Activated CD8-positive, alpha-beta memory T cell treated with anti-CD3 and anti-CD28 coated beads, Interleukin-2, amount 50 U/mL, for 1 hour (primary cell): ENCODE measurements around the gene PRR4.

ENCODE experiments used
- DNase-seq: peaks from one replicate; pipeline ENCODE4 v3.0.0-alpha.2; 2020; ENCODE audit errors: extremely low read depth

Gene PRR4

DNA sequence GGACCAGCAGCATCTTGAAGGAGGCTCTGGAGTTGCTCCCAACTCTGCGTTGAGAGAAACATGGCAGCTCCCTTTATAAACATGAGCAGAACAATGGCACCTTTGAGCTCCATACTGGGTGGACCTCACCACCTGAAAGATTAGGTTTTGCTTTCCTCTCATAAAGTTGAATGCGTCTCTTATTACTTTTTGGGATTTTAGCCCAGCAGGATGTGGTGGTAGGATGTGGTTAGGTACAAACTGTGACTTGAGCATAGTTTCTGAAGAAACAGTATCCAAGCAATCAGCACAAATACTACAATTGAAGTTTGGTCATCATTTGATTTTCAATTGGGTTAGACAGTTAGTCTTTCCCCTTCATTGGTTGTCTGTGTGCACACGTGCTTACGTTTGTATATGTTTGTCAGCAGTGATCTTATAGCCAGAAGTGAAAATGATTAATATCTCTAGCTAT, at the start of gene PRR4:
PRR4 (minus strand) TSS at position 51 of the 454 bp plus-strand sequence; CDS start at position 13, 38 bp downstream.
- no peak for DNase-seq

DNA sequence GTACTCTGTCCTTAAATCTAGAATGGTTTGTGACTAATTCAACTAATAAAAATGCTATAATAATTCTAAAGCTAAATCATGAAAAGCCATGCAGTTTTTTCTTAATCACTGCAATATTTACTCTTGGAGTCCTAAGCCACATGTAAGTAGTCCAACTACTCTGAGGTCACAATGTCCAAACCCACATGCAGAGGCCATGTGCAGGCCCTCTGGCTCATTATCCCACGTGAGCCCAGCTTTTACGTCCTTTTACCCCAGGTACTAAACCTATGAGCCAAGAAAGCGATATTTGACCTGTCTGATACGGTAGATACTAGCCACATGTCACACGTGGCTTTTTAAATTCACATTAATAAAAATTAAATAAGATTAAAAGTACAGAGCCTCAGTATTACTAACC, 47.6 kb upstream of the PRR4 start:
- no peak for DNase-seq

DNA sequence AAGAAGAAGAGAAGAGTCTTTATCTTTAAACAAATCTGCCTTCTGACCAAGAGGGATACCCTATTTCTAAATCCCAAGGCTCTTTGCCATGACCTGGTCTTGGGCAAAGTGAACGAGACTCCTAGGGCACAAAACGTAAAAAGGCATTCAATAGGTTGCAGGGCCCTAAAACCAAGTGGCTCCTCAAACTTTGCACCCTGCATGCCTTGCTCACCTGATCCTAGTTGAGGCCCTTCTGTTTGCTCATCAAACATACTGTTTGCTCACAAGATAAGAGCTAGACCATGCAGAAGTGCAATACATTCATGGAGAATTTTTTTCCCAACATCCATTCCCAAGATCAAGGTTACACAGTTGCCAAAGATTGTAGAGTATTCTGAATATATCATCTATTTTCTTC, 42.7 kb upstream of the PRR4 start:
- no peak for DNase-seq

DNA sequence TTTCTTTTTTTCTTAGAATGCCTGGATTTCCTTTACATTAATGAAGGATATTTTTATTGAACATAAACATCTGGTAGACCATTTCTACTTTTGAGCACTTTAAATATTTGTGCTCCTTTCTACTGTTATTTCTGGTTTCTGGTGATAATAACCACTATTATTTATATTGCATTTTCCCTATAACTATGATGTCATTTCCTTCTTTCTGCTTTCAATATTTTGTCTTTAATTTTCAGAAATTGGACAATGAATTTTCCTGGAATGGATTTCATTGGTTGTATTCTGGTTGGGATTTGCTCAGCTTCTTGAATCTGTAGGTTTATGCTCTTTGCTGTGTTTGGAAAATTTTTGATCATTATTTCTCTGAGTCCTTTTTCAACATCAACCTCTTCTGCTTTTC, 40.0 kb upstream of the PRR4 start:
- no peak for DNase-seq

GRCh38 chr12:10884086-10884725, 34.9 kb upstream of the PRR4 start, which contains the start of gene PRH1:
PRH1 (minus strand) TSS chr12:10884255; CDS start chr12:10884217, 38 bp downstream.
- no peak for DNase-seq

GRCh38 chr12:10873378-10873777, 24.1 kb upstream of the PRR4 start:
- no peak for DNase-seq

- no peak for DNase-seq
Measured at GRCh38 chr12:10867381-10867780, 18.1 kb upstream of the PRR4 start.

GRCh38 chr12:10863512-10864218, 14.4 kb upstream of the PRR4 start:
- no peak for DNase-seq

DNA sequence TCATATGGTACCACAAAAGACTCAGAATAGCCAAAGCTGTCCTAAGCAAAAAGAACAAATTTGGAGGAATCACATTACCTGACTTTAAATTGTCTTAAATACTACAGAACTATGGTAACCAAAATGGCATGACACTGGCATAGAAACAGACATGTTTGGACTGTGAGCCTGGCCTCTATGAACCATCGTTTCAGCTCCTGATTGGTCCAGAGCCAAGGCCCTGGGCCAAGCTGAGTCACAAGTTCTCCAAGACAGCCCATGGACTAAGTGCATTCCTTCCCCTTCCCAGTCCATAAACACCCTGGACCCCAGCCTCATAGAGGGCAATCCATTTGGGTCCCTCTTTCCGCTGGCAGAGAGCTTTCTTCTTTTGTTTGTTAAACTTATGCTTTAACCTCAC, 12.1 kb upstream of the PRR4 start:
- DNase-seq: no peak

DNA sequence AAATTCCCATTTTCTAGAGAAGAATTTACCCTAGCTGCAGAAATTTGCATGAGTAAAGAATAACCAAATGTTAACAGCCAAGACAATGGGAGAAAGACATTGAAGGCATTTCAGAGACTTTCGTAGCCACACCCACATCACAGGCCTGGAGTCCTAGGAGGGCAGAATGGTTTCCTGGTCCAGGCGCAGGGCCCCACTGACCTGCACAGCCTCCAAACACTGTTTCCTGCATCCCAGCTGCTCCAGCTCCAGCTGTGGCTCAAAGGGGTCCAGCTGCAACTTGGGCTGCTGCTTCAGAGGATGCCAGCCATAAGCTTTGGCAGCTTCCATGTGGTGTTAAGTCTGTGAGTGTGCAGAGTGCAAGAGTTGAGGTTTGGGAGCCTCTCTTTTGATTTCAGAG, 6.5 kb upstream of the PRR4 start:
- no peak for DNase-seq

DNA sequence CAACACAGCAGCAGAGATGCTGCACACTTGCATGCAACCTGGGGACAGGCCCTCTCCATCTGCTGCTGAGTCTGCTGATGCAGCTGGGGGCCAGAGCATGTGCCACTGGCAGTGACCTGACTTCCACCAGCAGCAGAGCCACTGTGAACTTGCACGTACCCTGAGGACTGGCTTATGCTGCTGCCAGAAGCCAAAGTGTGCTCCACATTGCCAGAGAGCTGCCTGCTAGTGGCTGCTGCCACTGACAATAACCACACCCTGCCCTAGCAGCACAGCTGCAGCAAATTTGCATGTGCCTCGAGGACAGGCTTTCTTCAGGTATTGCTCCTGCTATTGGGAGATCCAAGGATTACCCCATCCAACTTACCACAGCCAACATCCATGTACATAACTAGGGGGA, 4.5 kb upstream of the PRR4 start:
- no peak for DNase-seq

- no peak for DNase-seq
Measured at GRCh38 chr12:10851243-10851858, 2.1 kb upstream of the PRR4 start.

DNA sequence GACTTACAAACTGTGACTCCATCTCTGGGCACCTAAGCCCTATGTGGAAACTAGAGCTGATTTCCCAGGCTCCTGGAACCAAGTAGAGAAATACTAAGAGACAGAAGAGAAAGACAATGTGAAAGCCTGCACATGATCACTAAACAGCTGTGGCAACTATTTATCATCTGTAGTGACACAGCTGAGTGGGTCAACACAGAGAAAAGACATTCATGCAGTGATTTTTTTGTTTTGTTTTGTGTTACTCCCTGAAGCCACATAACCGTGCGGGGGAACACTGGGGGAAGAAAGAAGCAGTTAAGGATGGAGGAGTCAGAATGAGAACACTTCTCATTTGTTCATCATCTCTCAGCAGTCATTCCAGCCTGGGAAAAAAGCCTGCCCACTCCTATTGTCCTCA, 1.5 kb downstream of the PRR4 start:
- DNase-seq: no peak

- DNase-seq: no peak
Measured at GRCh38 chr12:10842862-10843261, 6.4 kb downstream of the PRR4 start.

DNA sequence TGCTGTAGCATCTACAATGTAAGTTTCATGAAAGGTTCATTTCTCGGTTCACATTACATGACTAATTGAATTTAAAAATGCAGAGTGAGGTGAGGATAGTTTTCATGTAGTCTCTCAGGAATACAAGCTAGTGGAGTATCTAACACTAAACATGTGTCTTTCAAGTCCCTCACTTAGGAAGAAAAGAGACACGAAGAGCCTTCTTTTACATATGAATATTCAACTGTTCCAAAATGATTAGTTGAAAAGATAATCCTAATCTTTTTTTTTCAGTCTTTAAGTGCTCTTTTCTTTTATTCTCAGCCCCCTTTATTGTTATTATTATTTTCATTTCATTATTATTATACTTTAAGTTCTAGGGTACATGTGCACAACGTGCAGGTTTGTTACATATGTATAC, 10.8 kb downstream of the PRR4 start:
- no peak for DNase-seq

DNA sequence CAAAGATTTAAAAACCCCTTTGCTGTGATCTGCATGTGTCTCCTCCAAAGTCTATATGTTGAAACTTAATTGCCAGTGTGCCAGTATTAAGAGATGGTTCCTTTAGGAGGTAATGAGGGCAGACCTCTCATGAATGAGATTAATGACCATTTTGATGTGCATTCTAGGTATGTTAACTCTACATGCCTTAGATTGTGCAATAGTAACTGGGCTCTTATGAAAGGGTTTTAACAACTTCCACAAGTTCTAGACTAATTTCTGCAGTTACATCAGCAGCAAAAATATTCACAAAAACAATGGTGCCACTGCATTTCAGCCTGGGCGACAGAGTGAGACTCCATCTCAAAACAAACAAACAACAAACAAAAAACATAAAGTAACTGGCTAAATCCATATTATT, 19.3 kb downstream of the PRR4 start:
- DNase-seq: no peak

DNA sequence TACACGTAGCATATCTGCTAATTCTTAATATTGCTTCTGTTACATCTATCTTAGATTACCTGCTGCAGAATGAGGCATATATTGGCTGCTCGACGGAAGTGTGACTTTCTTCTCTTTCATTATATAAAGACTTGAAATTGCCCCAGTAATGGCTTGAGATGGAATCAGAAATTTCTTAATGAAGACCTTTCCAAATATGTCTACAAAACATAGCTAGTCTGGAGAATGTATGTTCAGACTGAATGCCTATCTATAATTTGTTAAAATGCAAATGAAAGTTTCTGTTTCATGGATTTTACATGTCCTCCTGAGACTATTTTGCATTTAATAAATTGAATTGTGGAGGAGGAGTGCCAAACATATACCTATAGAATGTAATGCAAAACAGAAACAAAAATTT, 23.0 kb downstream of the PRR4 start, which contains the start of gene TAS2R10:
TAS2R10 (minus strand) TSS at position 101 of the 400 bp plus-strand sequence; CDS start at position 12, 89 bp downstream.
- DNase-seq: no peak

DNA sequence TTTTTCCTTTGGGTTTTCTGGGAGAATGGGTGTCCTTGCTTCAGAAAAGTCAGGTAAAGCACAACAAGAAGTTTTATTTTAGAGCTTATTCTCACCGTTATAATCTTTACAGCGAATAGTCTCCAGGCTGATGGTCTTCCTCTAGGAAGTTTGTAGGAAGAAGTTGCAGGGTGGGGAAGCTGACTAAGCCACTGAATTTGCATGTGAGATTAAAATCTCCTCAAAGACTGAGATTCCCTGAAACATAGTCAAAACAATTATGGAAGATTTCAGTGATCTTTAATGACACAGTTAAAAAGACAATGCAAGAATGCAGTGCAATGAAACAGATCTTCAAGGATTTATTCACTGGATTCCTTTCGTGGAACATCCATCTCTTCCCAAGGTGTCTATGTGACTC, 24.3 kb downstream of the PRR4 start:
- no peak for DNase-seq

- DNase-seq: no peak
Measured at GRCh38 chr12:10811883-10812536, 37.3 kb downstream of the PRR4 start.

DNA sequence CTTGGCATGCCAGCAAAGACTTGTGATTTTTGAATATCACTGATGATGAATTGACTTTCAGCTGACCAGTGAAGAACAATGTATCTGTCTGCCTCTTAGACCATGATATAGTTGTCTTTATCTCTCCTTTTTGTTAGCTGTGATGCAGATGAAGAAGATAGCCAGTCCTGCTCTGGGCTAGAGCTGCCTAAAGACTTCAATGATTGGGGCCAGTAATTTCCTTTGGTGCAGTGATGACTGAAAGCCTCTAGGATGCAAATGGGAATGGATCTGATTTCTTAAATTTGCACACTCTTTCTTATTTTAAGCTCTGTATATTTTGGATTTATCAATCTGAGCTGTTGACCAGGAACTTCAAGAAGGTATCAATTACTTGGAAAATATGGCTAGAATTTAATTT, 39.2 kb downstream of the PRR4 start, which contains the start of gene TAS2R9:
TAS2R9 (minus strand) TSS at position 101 of the 400 bp plus-strand sequence; CDS start at position 8, 93 bp downstream.
- DNase-seq: no peak

DNA sequence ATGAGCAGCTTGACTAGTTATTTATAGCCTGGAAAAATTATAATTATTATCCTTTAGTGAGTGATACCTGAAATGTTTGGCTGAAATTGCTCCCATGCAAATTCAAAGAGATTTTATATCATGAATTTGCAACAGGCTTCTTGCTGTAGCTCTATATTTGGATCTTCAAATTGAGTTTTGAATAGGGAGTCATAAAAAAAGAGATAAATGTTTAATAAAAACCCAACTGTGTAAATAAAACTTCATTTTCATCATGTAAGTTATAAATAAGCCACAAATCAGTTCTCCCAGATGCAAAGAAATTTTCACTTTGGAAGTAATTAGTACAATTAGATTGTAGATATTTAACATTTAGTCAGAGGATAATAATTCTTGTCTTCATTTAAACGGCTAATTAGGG, 42.1 kb downstream of the PRR4 start, which contains the start of gene TAS2R8:
TAS2R8 (minus strand) TSS at position 101 of the 400 bp plus-strand sequence. CDS start 306 bp downstream, outside the sequence.
- DNase-seq: no peak

GRCh38 chr12:10802587-10802986, 46.7 kb downstream of the PRR4 start, which contains the start of gene TAS2R7:
TAS2R7 (minus strand) TSS chr12:10802627; CDS start chr12:10802570, 57 bp downstream.
- DNase-seq: no peak
